Adipose tissue (tissue), 3 donors: ENCODE results near the gene CENPM. TPM values are rescaled to one million over a fixed set of nuclear protein-coding genes. Genes with fewer than 3 reads are reported as not detected.

Source experiments
- H3K27ac ChIP-seq: one replicate; pipeline ENCODE4 v1.5.1; 2013; ENCODE audit warnings: low read depth, low read length
- WGBS, 3 donors: extraction: QIAGEN DNeasy Blood & Tissue Kit; methylation state at CpG; one replicate each; pipeline ENCODE4 v1.1.7; 2013; 5-methylcytosine and 5-hydroxymethylcytosine counted together
- polyA plus RNA-seq, 3 donors: library from polyadenylated mRNA; stranded (reverse); fragments of 200-250 nt; gene quantifications; one replicate each; pipeline ENCODE4 v1.2.3, GENCODE V29; 2013
- donor health status: healthy with polysubstance abuse.
- donor health status: Bipolar disorder and iron deficiency.
- donor health status: healthy.

CENPM gene
- polyA plus RNA-seq, 3 donors, result 0.74 to 3.1 (median 1.1) TPM

- 95 to 100% (median 95%) methylated on average over 2 of the region's 2 CpGs for WGBS, 3 donors
- no peak overlapping the region for H3K27ac ChIP-seq
Observed at GRCh38 chr22:41936894-41937169, 10.1 kb downstream of the CENPM start.

- no peak overlapping the region for H3K27ac ChIP-seq
- 92 to 98% (median 94%) methylated on average over 9 of the region's 9 CpGs for WGBS, 3 donors
Observed at GRCh38 chr22:41935509-41935908, 11.4 kb downstream of the CENPM start.

GRCh38 chr22:41935015-41935351 is 12.0 kb downstream of the CENPM start:
- no peak overlapping the region for H3K27ac ChIP-seq
- WGBS, 3 donors, result 86 to 94% (median 94%) methylated on average over 4 of the region's 4 CpGs

- no peak overlapping the region for H3K27ac ChIP-seq
- WGBS, 3 donors, result 94 to 97% (median 96%) methylated on average over 17 of the region's 17 CpGs
Observed at GRCh38 chr22:41934284-41935014, 12.5 kb downstream of the CENPM start.

- H3K27ac ChIP-seq, result no peak overlapping the region
- WGBS, 3 donors, result 66 to 88% (median 70%) methylated on average over 16 of the region's 16 CpGs
Observed at GRCh38 chr22:41933411-41934177, 13.4 kb downstream of the CENPM start.

GRCh38 chr22:41932353-41932752 is 14.6 kb downstream of the CENPM start:
- no peak overlapping the region for H3K27ac ChIP-seq
- 92 to 98% (median 93%) methylated on average over 12 of the region's 12 CpGs for WGBS, 3 donors

GRCh38 chr22:41931701-41932269 is 15.2 kb downstream of the CENPM start:
- no peak overlapping the region for H3K27ac ChIP-seq
- 80 to 89% (median 81%) methylated on average over 10 of the region's 10 CpGs for WGBS, 3 donors

GRCh38 chr22:41929418-41929810 is 17.5 kb downstream of the CENPM start:
- 68 to 88% (median 83%) methylated on average over 8 of the region's 8 CpGs for WGBS, 3 donors
- H3K27ac ChIP-seq, result no peak overlapping the region

GRCh38 chr22:41928593-41929417 is 18.1 kb downstream of the CENPM start:
- 76 to 80% (median 76%) methylated on average over 11 to 14 of the region's 14 CpGs for WGBS, 3 donors

GRCh38 chr22:41927813-41928212 is 19.1 kb downstream of the CENPM start:
- WGBS, 3 donors, result 74 to 87% (median 80%) methylated on average over 6 of the region's 6 CpGs
- no peak overlapping the region for H3K27ac ChIP-seq

More at GRCh38 chr22:41928593-41929417, 18.1 kb downstream of the CENPM start:
- no peak overlapping the region for H3K27ac ChIP-seq

GRCh38 chr22:41925783-41926460 is 21.0 kb downstream of the CENPM start:
- no peak overlapping the region for H3K27ac ChIP-seq
- WGBS, 3 donors, result 4 to 6% (median 5%) methylated on average over 35 to 43 of the region's 48 CpGs

GRCh38 chr22:41923595-41924276 is 23.2 kb downstream of the CENPM start:
- H3K27ac ChIP-seq, result no peak overlapping the region
- WGBS, 3 donors, result 88 to 95% (median 90%) methylated on average over 12 to 14 of the region's 14 CpGs

- no peak overlapping the region for H3K27ac ChIP-seq
- 80 to 93% (median 93%) methylated on average over 4 of the region's 4 CpGs for WGBS, 3 donors
Observed at GRCh38 chr22:41922940-41923594, 23.9 kb downstream of the CENPM start.

GRCh38 chr22:41922328-41922727 is 24.6 kb downstream of the CENPM start:
- whole genome bisulfite sequencing, 3 donors, result 85 to 89% (median 87%) methylated on average over 5 of the region's 5 CpGs
- H3K27ac ChIP-seq, result no peak overlapping the region

- 38 to 60% (median 40%) methylated on average over 18 to 21 of the region's 21 CpGs for WGBS, 3 donors
- H3K27ac ChIP-seq, result no peak overlapping the region
Observed at GRCh38 chr22:41920271-41920976, 26.5 kb downstream of the CENPM start.

GRCh38 chr22:41919357-41920224 is 27.4 kb downstream of the CENPM start:
- H3K27ac ChIP-seq, result no peak overlapping the region
- 1 to 3% (median 1%) methylated on average over 46 to 62 of the region's 62 CpGs for WGBS, 3 donors
